Activated naive CD4-positive, alpha-beta T cell treated with anti-CD3 and anti-CD28 coated beads, Interleukin-2, amount 50 U/mL, for 16 hours (primary cell): Measurements from ENCODE around the gene ANKDD1A.

Source experiments
- DNase-seq: peaks from one replicate; pipeline ENCODE4 v3.0.0-alpha.2; 2020

Gene ANKDD1A

DNA sequence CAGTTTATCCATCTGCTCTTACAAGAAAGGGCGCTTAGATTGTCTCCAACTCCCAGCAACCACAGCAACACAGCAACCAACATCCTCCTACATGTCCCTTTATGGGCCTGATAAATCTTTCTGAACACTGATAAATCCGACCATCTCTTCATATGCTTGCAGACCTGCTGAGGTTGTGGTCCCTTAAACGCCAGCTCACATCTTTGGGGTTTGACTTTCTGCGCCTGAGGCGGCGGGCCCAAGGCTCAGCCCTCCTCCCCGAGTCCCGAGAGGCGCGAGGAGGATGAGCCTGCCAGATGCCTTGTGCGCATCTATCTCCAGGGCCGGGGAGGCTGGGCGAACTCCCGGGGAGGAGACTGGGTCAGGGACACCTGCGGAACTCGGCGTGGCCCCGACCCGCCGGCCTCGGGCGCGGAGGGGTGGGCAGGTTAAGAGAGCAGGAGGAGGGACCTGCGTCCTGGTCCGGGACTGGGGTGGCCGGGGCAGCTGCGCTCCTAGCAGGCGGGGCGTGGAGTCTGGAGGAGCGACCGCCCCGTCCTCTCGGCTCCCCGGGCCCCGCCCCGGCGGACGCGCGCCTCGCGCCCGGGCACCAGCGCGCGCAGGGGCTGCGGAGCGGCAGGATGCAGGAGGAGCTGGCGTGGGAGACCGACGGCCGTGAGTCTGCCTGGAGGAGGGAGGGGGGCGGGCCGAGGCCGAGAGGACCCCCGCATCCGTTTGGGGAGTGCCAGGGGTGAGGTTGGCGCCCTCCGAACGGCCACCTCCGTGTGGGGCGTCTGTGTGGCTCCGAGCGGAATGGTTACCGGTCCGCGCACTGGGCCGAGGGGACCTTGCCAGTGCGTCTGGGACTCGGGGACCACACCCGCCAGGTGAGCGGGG is at the start of gene ANKDD1A:
Gene ANKDD1A, plus strand, starts transcription at position 592 of the 876 bp plus-strand sequence. Its CDS starts 29 bp downstream, at position 621.
- DNase-seq = peak; percentile 42

DNA sequence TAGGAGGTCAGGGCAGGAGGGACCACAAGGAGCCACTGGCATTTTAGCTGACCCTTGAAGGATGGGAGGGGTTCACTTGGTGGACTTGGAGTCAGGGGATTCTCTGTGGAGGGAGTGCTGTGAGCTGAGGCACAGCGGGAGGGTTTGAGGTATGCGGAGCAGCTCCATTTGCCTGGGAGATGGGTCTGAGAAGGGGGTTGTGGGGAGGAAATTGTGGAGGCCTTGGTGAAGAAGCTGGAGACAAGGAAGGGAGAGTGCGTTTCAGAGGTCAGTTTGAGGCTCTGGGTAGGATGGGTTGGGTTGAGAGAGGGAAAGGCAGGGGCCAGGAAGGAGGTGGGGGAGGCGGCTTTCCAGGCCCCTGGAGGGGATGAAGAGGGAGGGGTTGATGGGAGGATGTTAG is 49.7 kb upstream of the ANKDD1A start:
- DNase-seq = no peak

DNA sequence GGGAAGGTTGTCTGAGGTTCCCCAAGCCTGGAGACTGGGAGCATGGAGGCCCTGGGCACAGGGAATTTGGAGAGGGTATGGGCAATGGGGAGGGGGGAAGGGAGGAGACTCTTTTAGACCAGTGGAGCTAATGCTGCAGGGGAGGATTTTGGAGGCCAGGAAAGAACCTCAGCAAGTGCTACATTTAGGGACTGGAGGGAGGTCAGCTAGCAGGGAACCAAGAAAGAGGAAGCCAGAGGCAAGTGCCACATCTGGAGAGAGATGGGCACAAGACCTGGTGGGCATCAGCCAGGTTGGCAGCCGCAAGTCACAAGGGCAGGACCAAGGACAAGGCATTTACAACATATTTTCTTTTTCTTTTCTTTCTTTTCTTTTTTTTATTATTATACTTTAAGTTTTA is 49.3 kb upstream of the ANKDD1A start:
- DNase-seq = no peak

DNA sequence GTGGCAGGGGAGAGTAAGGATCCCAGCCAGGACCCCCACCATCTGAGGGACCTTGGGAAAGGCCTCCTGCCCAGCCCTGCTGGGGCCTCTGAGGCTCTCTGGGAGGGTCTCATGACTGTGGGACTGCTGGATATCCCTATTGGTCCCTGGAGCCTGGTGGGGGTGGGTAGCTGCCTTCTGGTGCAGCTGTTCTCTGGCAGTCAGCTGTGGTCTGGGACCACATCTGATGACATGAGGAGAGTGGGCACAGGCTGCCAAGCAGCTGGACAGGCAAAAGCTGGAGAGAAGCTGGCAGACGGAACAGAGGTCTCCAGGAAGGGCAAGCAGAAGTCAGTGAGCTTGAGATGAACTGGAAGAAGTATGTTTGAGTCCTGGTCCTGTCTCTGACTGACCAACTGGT is 47.6 kb upstream of the ANKDD1A start:
- DNase-seq = no peak

DNA sequence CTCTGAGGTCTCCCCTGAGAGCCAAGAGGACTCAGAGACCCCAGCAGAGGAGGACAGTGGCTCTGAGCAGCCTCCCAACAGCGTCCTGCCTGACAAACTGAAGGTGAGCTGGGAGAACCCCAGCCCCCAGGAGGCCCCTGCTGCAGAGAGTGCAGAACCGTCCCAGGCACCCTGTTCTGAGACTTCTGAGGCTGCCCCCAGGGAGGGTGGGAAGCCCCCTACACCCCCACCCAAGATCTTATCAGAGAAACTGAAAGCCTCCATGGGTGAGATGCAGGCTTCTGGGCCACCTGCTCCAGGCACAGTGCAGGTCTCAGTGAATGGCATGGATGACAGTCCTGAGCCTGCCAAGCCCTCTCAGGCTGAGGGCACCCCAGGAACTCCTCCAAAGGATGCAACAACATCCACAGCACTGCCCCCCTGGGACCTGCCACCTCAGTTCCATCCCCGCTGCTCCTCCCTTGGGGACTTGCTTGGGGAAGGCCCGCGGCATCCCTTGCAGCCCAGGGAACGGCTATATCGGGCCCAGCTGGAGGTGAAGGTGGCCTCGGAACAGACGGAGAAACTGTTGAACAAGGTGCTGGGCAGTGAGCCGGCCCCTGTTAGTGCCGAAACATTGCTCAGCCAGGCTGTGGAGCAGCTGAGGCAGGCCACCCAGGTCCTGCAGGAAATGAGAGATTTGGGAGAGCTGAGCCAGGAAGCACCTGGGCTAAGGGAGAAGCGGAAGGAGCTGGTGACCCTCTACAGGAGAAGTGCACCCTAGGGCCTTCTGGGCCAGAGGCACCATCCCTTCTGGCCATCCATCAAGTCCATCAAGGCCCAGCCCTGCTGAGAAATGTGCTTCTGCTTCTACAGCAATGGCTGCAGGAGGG is 46.3 kb upstream of the ANKDD1A start:
- DNase-seq = no peak

DNA sequence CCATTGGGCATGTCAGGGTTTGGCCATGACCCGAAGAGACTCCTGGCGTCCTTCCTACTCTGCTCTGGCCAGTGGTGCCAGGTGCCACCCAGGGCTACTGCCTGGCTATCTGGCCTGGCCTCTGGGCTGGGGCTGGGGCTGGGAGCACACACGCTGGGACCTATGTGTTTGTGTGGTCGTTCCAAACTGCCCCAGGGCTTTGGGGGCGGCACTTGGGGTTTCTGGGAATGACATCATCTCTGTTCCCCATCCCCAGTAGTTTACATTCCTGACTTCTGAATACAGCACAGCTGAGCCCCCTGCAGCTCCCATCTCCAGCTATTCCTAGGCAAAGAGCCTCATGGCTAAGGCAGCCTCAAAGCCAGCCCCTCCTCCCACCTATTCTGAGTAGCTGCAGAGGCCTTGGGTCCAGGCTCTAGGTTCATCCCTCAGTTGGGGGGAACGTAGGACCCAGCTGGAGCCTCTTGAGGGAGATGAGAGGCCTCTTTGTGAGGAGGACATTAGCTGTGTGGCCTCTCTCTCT is 45.6 kb upstream of the ANKDD1A start:
- no peak for DNase-seq

DNA sequence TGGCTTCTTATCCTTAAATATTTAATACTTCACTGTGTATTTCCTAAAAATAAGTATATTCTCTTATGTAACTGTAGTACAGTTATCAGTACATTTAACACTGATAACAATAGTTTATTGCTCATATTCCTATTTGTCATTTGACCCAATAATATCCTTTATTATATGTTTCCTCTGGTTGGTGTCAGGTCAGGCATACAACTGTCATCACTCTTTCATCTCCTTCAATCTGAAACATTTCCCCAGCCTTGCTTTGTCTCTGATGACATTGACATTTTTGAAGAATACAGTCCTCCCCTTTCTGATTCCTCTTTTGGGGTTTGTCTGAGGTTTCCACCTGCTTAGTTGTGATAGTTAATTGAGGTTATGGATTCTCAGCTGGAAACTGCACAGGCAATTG is 42.2 kb upstream of the ANKDD1A start:
- no peak for DNase-seq

DNA sequence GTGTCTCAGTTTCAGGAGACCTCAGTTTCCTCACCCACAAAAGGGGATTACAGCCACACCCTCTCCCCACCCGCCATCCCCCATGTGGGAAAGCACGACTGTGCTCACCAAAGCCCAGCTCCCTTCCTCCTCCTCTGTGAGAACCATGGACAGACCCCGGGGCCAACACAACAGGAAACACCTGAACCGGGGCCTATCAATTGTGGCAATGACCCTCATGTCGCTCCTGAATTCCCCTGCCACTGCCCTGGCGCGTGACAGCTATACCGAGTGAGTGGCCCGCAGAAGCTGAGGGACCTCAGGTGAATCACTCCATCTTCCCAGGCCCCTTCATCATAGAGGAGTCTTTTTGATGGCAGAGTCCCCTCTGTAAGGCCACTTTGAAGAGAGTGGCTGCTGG is 41.3 kb upstream of the ANKDD1A start:
- DNase-seq = no peak

DNA sequence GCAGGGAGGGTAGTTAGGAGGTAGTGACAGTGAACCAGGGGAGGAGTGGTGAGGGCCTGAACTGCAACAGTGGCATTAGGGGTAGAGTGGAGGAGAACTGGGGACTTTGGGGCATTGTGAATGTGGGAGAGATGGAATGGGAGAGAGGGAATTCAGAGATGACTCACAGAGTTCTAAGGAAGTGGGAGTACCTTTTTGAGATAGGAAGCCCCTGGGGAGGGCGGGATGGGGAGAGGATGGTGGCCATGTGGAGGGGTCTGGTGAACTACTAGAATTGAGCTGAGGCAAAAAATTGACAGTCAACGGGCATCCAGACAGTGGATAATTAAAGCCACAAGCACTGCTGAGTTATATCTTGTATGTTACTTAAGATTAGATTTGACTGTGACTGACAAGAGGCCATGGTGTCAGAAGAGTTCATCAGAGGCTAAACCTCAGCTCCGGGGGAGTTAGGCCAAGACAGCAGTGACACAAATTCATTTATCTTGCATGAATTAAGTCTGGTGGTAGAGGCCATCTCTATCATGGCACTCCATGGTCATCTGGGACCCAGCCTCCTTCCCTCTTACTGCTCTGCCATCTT is 36.0 kb upstream of the ANKDD1A start:
- no peak for DNase-seq

DNA sequence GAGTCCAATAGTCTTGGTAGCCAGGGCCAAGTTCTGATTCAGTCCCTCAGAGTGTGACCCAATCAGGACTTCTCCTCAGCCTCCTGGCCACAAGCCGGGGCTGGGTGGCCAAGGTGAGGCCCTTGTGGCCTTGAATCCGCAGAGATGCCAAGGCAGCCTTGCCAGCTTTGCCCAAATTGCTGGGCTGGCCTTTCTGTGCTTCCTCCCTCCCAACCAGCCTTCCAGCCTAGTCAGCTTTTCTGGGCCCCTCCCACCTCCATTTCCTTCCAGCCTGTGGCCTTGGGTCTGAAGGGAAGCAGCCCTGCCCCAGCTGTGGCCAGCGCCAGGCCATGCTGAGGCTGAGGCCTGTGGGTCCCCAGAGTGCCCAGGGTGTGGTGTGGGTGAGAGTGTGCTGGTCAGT is 34.3 kb upstream of the ANKDD1A start:
- DNase-seq = no peak

DNA sequence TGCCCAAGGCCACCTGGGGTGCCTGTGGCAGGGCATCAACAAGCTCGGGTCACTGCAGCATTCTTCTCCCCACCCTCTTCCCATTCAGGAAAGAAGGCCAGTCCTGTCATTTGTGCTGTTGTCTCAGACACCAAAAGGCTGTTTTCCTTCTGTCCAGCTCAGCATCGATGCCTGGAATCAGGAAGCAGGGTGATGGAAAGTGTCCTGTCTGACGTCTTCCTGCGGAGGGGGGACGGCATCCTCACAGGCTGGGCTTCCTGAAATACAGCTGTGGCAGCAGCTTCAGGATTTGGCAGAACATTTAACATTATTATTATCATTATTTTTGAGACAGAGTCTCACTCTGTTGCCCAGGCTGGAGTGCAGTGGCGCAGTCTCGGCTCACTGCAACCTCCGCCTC is 33.0 kb upstream of the ANKDD1A start:
- DNase-seq = no peak

DNA sequence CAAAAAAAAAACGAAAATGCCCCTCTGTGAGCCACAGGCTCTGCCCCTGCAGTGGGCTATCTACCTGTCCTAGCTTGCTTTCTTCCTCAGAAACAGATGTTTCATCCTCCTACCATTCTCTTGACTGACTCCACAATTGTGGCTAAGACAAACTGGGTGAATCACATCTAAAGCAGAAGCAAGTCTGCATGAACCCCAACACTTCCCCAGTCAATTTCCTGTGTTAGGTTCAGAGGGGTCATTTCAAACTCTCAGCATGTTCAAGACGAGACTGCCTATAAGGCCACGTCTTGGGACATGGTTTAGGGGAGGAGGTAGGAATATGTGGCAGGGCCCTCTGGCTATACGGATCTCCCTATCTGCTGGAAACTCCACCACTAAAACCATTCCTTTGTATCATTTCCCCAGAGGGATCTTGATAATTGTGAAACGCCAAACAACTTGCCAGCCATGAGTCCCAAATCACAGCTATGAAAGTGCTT is 28.6 kb upstream of the ANKDD1A start:
- DNase-seq = no peak

DNA sequence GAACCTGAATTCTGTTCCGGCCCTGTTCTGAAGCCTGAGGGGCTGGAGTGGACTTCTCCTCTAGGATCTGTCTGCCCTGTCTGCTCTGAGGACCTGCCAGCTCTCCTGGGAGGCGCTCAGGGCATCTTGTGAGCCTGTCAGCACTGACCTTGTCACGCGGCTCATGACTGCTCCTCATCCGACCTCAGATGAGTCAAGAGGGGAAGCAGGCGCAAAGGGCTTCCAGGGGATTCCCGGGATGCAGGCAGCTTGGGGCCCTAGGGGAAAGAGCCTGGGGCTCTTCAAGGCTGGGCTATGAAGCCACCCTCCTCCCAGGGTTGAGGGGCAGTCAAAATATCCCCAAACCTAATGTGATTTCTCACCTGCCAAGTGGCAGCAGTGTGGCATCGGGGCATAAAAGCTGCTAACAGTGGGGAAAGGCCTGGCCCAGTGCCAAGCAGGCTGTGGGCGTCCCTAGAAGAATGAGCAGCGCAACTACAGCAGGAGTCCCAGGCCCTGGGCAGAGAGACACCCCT is 27.6 kb upstream of the ANKDD1A start:
- DNase-seq = peak; percentile 83

DNA sequence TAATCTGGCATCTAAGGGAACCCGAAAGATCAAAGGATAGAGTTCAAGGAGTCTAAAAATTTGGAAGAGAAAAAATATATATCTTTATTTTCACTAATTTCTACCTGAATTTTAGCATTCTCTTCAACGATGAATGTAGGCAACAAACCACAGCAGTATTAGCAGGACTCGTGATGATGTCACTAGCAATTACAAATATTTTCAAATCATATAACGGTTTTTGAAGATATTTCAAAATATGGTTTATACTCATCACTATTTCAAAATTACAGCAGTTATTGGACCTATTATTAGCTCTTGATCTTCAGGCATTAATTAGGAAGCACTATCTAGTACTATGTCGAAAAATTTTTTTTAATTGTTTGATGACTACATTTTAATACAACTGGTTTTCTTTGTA is 27.0 kb upstream of the ANKDD1A start:
- DNase-seq = no peak

DNA sequence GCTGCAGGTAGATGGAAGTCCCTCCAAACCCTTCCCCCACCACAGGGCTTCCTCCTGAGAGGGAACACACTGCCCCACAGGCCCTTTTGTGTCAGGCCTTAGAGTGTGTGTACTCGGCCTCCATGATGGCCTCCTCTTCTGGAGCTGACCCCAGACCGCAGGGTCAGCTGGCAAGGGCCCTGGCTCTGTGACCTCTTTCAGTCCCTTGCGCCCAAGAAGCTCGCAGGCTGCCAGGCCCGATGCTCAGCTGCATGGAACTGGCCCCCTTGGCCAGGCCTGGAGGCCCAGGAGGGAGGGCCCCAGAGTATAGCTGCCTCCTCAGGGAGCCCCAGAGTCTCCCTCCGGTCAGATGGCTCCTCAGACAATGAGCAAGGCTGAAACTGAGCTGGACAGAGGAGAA is 23.4 kb upstream of the ANKDD1A start:
- DNase-seq = no peak

DNA sequence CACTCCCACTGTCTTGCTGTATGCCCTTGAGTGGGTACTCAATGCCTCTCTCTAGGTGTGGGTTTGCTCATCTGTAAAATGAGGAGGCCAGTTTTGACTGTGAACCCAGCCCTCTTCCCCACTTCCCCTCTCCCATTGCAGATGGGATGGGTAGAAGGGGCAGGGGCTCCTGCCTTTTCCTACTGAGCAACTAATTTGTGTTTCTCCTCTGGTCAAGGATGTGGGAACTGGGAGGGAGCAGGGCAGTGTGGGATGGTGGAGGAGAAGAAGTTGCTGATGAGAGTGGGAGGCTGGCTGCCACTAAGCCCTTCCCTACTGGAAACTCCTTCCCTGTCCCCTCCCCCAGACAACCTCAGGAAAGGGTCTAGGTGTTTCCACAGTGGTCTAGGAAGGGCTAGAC is 20.1 kb upstream of the ANKDD1A start:
- DNase-seq = no peak

DNA sequence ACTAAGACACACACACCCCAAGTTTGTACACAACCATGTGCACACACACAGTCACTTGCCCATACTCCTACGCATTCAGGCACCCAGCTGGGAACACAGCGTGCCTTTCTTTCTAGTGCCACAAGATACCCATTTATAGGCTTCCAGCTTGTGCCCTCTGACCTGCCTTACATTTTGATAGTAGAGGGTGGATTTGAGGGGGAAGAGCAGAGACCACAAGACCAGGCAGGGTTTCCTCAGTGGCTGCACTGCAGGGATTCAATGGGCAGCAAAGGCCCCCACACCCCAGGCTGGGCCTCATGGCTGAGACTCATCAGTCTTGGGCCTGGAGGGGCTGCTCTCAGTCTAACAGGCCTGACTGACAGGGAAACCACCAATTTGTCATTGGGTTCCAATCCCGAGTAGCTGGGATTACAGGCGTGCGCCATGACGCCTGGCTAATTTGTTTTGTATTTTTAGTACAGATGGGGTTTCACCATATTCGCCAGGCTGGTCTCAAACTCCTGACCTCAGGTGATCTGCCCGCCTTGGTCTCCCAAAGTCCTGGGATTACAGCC is 18.8 kb upstream of the ANKDD1A start:
- peak; percentile 23 for DNase-seq

DNA sequence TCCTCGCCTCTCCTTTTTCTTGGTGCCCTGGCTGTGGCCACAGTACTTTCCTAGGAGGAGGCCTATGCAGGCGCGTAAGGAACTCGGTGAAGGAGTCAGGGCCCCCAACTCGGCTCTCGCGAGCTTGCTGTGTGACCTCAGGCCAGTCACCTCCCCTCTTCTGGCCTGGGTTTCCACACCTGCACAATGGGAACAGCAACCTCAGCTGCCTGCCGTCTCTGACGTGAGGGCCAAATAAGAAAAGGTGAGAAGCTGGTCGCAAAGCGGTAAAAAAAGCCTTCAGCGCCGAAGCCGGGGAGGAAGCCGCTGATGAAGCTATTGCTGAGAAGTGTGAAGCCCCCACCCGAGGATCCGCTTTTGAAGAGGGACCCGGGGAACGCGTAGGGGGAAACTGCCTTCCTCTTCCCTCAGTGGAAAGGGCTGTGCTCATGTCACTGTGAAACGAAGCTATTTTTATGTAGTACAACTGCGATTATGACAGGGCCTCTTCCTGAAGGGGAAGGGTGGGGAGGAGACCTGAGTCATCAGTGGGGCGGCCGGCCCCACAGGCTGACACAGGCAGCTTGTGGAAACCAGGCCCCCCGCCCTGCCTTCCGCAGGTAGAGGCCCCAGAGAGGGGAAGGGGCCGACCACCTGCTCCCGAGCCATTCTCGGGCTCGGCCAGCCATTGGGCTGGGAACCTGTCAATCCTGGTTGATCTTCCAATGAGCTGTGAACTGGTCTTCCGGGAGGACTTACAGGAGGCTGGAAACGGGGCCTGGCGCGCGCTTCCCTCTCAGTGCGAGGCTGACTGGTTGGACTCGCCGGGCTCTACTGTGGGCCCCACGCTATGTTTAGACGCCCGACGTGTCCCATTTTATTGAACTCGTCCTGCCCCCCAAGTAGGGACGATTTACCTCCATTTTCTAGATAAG is 18.0 kb upstream of the ANKDD1A start:
- peak; percentile 98 for DNase-seq

DNA sequence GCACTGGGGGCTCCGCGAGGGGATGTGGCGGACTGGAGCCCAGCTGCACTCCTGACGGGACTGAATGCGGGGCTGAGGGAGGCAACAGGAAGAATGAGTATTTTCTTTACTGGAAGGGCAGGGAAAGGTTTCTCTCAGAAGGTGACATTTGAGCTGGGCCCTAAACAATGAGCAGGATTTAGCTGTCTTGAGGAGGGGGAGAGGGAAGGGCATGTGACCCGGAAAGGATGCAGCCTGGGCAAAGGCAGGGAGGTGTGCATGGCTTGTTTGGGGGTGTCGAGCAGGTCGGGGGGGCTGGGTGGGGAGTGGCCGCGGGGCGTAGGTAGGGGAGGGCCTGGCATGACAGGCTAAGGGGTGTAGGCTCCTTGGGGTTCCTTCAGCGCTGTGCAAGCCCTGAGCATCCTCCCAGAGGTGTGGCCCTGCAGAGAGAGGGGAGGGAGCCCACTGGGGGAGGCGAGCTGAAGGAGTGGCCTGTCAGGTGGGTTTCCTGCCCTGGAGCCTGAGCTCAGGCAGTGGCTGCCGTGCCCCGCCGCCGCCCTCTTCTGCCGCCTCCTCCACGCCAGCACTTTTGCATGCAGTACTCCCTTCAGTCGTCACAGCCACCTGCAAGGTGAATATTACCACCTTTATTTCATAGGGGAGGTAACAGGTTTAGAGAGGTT is 17.2 kb upstream of the ANKDD1A start:
- DNase-seq = peak; percentile 68

DNA sequence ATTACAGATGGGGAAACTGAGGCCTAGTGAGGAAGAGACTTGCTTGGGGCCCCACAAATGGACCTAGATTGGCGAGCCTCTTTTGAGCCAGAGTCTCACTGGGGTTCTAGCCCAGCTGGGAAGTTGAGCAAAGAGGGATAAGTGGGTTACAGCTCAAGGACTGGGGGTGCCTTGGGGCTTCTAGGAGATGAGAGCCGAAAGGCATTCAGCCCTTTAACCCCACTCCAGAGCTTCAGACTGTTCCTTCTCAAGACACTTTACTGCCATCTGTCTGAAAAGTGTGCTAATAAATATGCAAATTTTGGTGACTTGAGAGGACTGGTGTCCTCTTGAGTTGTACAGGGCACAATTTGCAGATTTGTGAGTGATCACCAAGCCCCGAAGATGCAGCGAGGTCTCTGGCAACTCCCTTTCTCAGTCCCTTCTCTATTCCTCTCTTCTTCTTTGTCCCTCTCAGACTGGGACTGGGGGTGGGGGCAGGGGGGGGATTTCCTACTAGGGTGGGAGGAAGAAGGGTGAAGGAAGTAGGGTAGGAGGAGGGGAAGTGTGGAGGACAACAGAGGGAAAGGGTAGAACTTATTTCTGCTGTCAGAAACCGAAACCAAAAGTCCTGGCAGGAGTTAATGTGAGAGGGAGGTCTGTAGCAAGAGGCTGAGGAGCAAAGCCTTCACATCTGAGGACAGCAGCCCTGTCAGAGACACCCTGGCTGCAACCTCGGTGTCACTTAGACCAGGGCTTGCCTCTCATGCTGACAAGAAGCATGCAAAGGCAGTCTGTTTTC is 16.2 kb upstream of the ANKDD1A start:
- DNase-seq = peak; percentile 29
